Breast epithelium (tissue), 3 donors: Measurements from ENCODE around the gene SLC34A1.

Experiments used
- CTCF ChIP-seq, 3 donors: fragments of 450-650 bp; IDR thresholded peaks; one replicate each; pipeline ENCODE4 v1.5.1; 2016 to 2017; ENCODE audit warnings: antibody characterized with exemption in 3 of 3, mild to moderate bottlenecking in 3 of 3, moderate library complexity in 3 of 3
- POLR2A ChIP-seq: fragments of 450-650 bp; IDR thresholded peaks from one replicate; pipeline ENCODE4 v1.6.1; 2016; ENCODE audit warnings: antibody characterized with exemption, mild to moderate bottlenecking, moderate library complexity

DNA sequence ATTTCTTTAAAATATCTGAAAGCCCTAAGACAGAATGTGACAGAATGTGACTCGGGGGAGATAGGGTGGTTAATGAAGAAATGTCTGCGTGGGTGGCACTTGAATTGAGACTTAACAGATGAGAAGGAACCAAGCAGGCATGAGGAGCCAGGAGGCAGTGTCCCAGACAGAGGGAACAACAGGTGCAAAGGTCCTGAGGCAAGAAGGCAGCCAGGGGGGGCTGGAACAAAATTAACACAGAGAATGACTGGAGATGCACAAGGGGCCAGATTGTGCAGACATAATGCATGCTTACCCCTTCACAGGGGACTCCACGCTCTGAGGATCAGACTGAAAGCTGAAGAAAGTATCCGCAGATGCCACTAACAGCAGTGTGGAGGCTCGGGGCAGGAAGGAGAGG lies 34.5 kb upstream of the SLC34A1 start:
- TF ChIP-seq POLR2A (no peak), CTCF (IDR thresholded peaks at IDR 0.05) (no peak)
